Measurements from ENCODE around the gene C2orf80.
"Not testable (repeated sequence)": the region's sequence is repeated elsewhere in the genome, so short reads cannot be mapped to it uniquely, and the experiment has no call there.

The C2orf80 gene

GRCh38 chr2:208189810-208190503, at the start of gene C2orf80:
TSS of gene C2orf80 (minus strand) at chr2:208190030. CDS start at chr2:208186986, 3,044 bp downstream.
- Histone ChIP-seq H3K9me3 (ENCODE audit: control insufficient read depth in 1 of 2, low read length in 2 of 2) (no peaks in the 10 kb centered on the region), H3K27ac (ENCODE audit: low read length) (no peak within 1 kb of the TSS), H3K4me1 (ENCODE audit: control insufficient read depth in 1 of 2, insufficient read depth in 2 of 2, low read length in 2 of 2) (no peaks in the 10 kb centered on the region), H3K36me3 (ENCODE audit: control insufficient read depth in 1 of 2, insufficient read depth in 2 of 2, low read length in 2 of 2) (no peaks in the 10 kb centered on the region), H3K4me3 (ENCODE audit: low read depth in 1 of 2, low read length in 2 of 2) (no peak within 1 kb of the TSS), H3K27me3 (ENCODE audit: low read depth, low read length) (no peaks in the 10 kb centered on the region)

- Histone ChIP-seq H3K9me3 (ENCODE audit: control insufficient read depth in 1 of 2, low read length in 2 of 2) (no peaks in the 10 kb centered on the region), H3K4me1 (ENCODE audit: control insufficient read depth in 1 of 2, insufficient read depth in 2 of 2, low read length in 2 of 2) (no peaks in the 10 kb centered on the region), H3K27ac (ENCODE audit: low read length) (no peak overlapping the region), H3K27me3 (ENCODE audit: low read depth, low read length) (no peaks in the 10 kb centered on the region), H3K36me3 (ENCODE audit: control insufficient read depth in 1 of 2, insufficient read depth in 2 of 2, low read length in 2 of 2) (peaks cover 33 to 43% of the 10 kb centered on the region in 2 donors), H3K4me3 (ENCODE audit: low read depth in 1 of 2, low read length in 2 of 2) (no peak overlapping the region)
These were observed 46.0 kb upstream of the C2orf80 start for GRCh38 chr2:208235860-208236259.

- Histone ChIP-seq H3K4me1 (ENCODE audit: control insufficient read depth in 1 of 2, insufficient read depth in 2 of 2, low read length in 2 of 2) (no peaks in the 10 kb centered on the region), H3K36me3 (ENCODE audit: control insufficient read depth in 1 of 2, insufficient read depth in 2 of 2, low read length in 2 of 2) (peaks cover 25 to 34% of the 10 kb centered on the region in 2 donors), H3K9me3 (ENCODE audit: control insufficient read depth in 1 of 2, low read length in 2 of 2) (no peaks in the 10 kb centered on the region), H3K27ac (ENCODE audit: low read length) (no peak overlapping the region), H3K27me3 (ENCODE audit: low read depth, low read length) (no peaks in the 10 kb centered on the region), H3K4me3 (ENCODE audit: low read depth in 1 of 2, low read length in 2 of 2) (no peak overlapping the region)
These were observed 45.0 kb upstream of the C2orf80 start for GRCh38 chr2:208234786-208235185.

GRCh38 chr2:208228476-208228875, 38.6 kb upstream of the C2orf80 start:
- Histone ChIP-seq H3K36me3 (ENCODE audit: control insufficient read depth in 1 of 2, insufficient read depth in 2 of 2, low read length in 2 of 2) (no peaks in the 10 kb centered on the region), H3K9me3 (ENCODE audit: control insufficient read depth in 1 of 2, low read length in 2 of 2) (no peaks in the 10 kb centered on the region), H3K4me3 (ENCODE audit: low read depth in 1 of 2, low read length in 2 of 2) (no peak overlapping the region), H3K27me3 (ENCODE audit: low read depth, low read length) (no peaks in the 10 kb centered on the region), H3K27ac (ENCODE audit: low read length) (no peak overlapping the region), H3K4me1 (ENCODE audit: control insufficient read depth in 1 of 2, insufficient read depth in 2 of 2, low read length in 2 of 2) (no peaks in the 10 kb centered on the region)

GRCh38 chr2:208227581-208228232, 37.9 kb upstream of the C2orf80 start:
- Histone ChIP-seq H3K4me3 (ENCODE audit: low read depth in 1 of 2, low read length in 2 of 2) (no peak overlapping the region), H3K27ac (ENCODE audit: low read length) (no peak overlapping the region), H3K27me3 (ENCODE audit: low read depth, low read length) (no peaks in the 10 kb centered on the region), H3K4me1 (ENCODE audit: control insufficient read depth in 1 of 2, insufficient read depth in 2 of 2, low read length in 2 of 2) (no peaks in the 10 kb centered on the region), H3K9me3 (ENCODE audit: control insufficient read depth in 1 of 2, low read length in 2 of 2) (no peaks in the 10 kb centered on the region), H3K36me3 (ENCODE audit: control insufficient read depth in 1 of 2, insufficient read depth in 2 of 2, low read length in 2 of 2) (no peaks in the 10 kb centered on the region)

- Histone ChIP-seq H3K36me3 (ENCODE audit: control insufficient read depth in 1 of 2, insufficient read depth in 2 of 2, low read length in 2 of 2) (no peaks in the 10 kb centered on the region), H3K27ac (ENCODE audit: low read length) (no peak overlapping the region), H3K9me3 (ENCODE audit: control insufficient read depth in 1 of 2, low read length in 2 of 2) (no peaks in the 10 kb centered on the region), H3K27me3 (ENCODE audit: low read depth, low read length) (no peaks in the 10 kb centered on the region), H3K4me3 (ENCODE audit: low read depth in 1 of 2, low read length in 2 of 2) (no peak overlapping the region), H3K4me1 (ENCODE audit: control insufficient read depth in 1 of 2, insufficient read depth in 2 of 2, low read length in 2 of 2) (no peaks in the 10 kb centered on the region)
These were observed 35.0 kb upstream of the C2orf80 start for GRCh38 chr2:208224802-208225201.

GRCh38 chr2:208222351-208222750, 32.5 kb upstream of the C2orf80 start:
- no peaks in the 10 kb centered on the region for H3K36me3 ChIP-seq (ENCODE audit: control insufficient read depth in 1 of 2, insufficient read depth in 2 of 2, low read length in 2 of 2)
- no peaks in the 10 kb centered on the region for H3K4me1 ChIP-seq (ENCODE audit: control insufficient read depth in 1 of 2, insufficient read depth in 2 of 2, low read length in 2 of 2)
- H3K9me3 ChIP-seq (ENCODE audit: control insufficient read depth in 1 of 2, low read length in 2 of 2) = no peaks in the 10 kb centered on the region
- H3K27ac ChIP-seq (ENCODE audit: low read length) = no peak overlapping the region
- no peak overlapping the region for H3K4me3 ChIP-seq (ENCODE audit: low read depth in 1 of 2, low read length in 2 of 2)
- no peaks in the 10 kb centered on the region for H3K27me3 ChIP-seq (ENCODE audit: low read depth, low read length)

GRCh38 chr2:208221873-208222272, 32.0 kb upstream of the C2orf80 start:
- H3K4me1 ChIP-seq (ENCODE audit: control insufficient read depth in 1 of 2, insufficient read depth in 2 of 2, low read length in 2 of 2); H3K27ac ChIP-seq (ENCODE audit: low read length); H3K9me3 ChIP-seq (ENCODE audit: control insufficient read depth in 1 of 2, low read length in 2 of 2); H3K36me3 ChIP-seq (ENCODE audit: control insufficient read depth in 1 of 2, insufficient read depth in 2 of 2, low read length in 2 of 2); H3K4me3 ChIP-seq (ENCODE audit: low read depth in 1 of 2, low read length in 2 of 2); H3K27me3 ChIP-seq (ENCODE audit: low read depth, low read length): not testable (repeated sequence)

GRCh38 chr2:208210688-208211451, 21.0 kb upstream of the C2orf80 start:
- no peaks in the 10 kb centered on the region for H3K9me3 ChIP-seq (ENCODE audit: control insufficient read depth in 1 of 2, low read length in 2 of 2)
- H3K4me1 ChIP-seq (ENCODE audit: control insufficient read depth in 1 of 2, insufficient read depth in 2 of 2, low read length in 2 of 2) = no peaks in the 10 kb centered on the region
- no peak overlapping the region for H3K27ac ChIP-seq (ENCODE audit: low read length)
- H3K27me3 ChIP-seq (ENCODE audit: low read depth, low read length) = no peaks in the 10 kb centered on the region
- no peaks in the 10 kb centered on the region for H3K36me3 ChIP-seq (ENCODE audit: control insufficient read depth in 1 of 2, insufficient read depth in 2 of 2, low read length in 2 of 2)
- no peak overlapping the region for H3K4me3 ChIP-seq (ENCODE audit: low read depth in 1 of 2, low read length in 2 of 2)

- Histone ChIP-seq H3K27me3 (ENCODE audit: low read depth, low read length) (no peaks in the 10 kb centered on the region), H3K36me3 (ENCODE audit: control insufficient read depth in 1 of 2, insufficient read depth in 2 of 2, low read length in 2 of 2) (no peaks in the 10 kb centered on the region), H3K4me3 (ENCODE audit: low read depth in 1 of 2, low read length in 2 of 2) (no peak overlapping the region), H3K27ac (ENCODE audit: low read length) (no peak overlapping the region), H3K9me3 (ENCODE audit: control insufficient read depth in 1 of 2, low read length in 2 of 2) (no peaks in the 10 kb centered on the region), H3K4me1 (ENCODE audit: control insufficient read depth in 1 of 2, insufficient read depth in 2 of 2, low read length in 2 of 2) (no peaks in the 10 kb centered on the region)
These were observed 18.7 kb upstream of the C2orf80 start for GRCh38 chr2:208208335-208209085.

GRCh38 chr2:208207769-208208168, 17.9 kb upstream of the C2orf80 start:
- Histone ChIP-seq H3K4me3 (ENCODE audit: low read depth in 1 of 2, low read length in 2 of 2) (no peak overlapping the region), H3K27me3 (ENCODE audit: low read depth, low read length) (no peaks in the 10 kb centered on the region), H3K36me3 (ENCODE audit: control insufficient read depth in 1 of 2, insufficient read depth in 2 of 2, low read length in 2 of 2) (no peaks in the 10 kb centered on the region), H3K27ac (ENCODE audit: low read length) (no peak overlapping the region), H3K4me1 (ENCODE audit: control insufficient read depth in 1 of 2, insufficient read depth in 2 of 2, low read length in 2 of 2) (no peaks in the 10 kb centered on the region), H3K9me3 (ENCODE audit: control insufficient read depth in 1 of 2, low read length in 2 of 2) (no peaks in the 10 kb centered on the region)
